HepG2 (cell line): ENCODE data around the gene ZBTB45. TPM values are rescaled to one million over a fixed set of nuclear protein-coding genes. Genes with fewer than 3 reads are reported as not detected.

ENCODE experiments used
- ARID2 ChIP-seq: sonication (generic); formaldehyde crosslinking; IDR thresholded peaks from 2 replicates; pipeline ENCODE4 v1.8.1; 2022; ENCODE audit warnings: mild to moderate bottlenecking, missing genetic modification reagents, borderline replicate concordance
- HNF4A ChIP-seq: sonication (generic); formaldehyde crosslinking; IDR thresholded peaks from 2 replicates; pipeline ENCODE4 v1.4.0; 2020; ENCODE audit warnings: missing genetic modification reagents
- MTA3 ChIP-seq: sonication (generic); formaldehyde crosslinking; IDR thresholded peaks from 2 replicates; pipeline ENCODE4 v1.4.0; 2020; ENCODE audit warnings: missing genetic modification reagents
- NCOA5 ChIP-seq: sonication (generic); formaldehyde crosslinking; IDR thresholded peaks from 2 replicates; pipeline ENCODE4 v1.4.0; 2020; ENCODE audit warnings: missing genetic modification reagents
- PLSCR1 ChIP-seq: sonication (generic); formaldehyde crosslinking; IDR thresholded peaks from 2 replicates; pipeline ENCODE4 v1.5.0; 2020; ENCODE audit warnings: missing genetic modification reagents, mild to moderate bottlenecking, borderline replicate concordance
- PRDM15 ChIP-seq: sonication (generic); formaldehyde crosslinking; IDR thresholded peaks from 2 replicates; pipeline ENCODE4 v1.4.0; 2020; ENCODE audit warnings: missing genetic modification reagents
- TAF1 ChIP-seq: sonication (generic); formaldehyde crosslinking; IDR thresholded peaks from 2 replicates; pipeline ENCODE4 v1.4.0; 2020; ENCODE audit warnings: missing genetic modification reagents
- TARDBP ChIP-seq: sonication (generic); formaldehyde crosslinking; IDR thresholded peaks from 2 replicates; pipeline ENCODE4 v1.8.0; 2022; ENCODE audit warnings: mild to moderate bottlenecking, missing genetic modification reagents
- ZBTB2 ChIP-seq: sonication (generic); formaldehyde crosslinking; IDR thresholded peaks from 2 replicates; pipeline ENCODE4 v1.8.0; 2022; ENCODE audit warnings: low read depth, missing genetic modification reagents
- ZNF607 ChIP-seq: sonication (generic); formaldehyde crosslinking; IDR thresholded peaks from 2 replicates; pipeline ENCODE4 v1.5.1; 2020; ENCODE audit warnings: missing genetic modification reagents, mild to moderate bottlenecking, borderline replicate concordance
- ZNF724P ChIP-seq: sonication (generic); formaldehyde crosslinking; IDR thresholded peaks from 2 replicates; pipeline ENCODE4 v1.8.0; 2022; ENCODE audit warnings: missing genetic modification reagents, borderline replicate concordance
- ZNF83 ChIP-seq: sonication (generic); formaldehyde crosslinking; IDR thresholded peaks from 2 replicates; pipeline ENCODE4 v1.4.0; 2020; ENCODE audit warnings: missing genetic modification reagents, mild to moderate bottlenecking, borderline replicate concordance
- polyA plus RNA-seq, 8 experiments: library from polyadenylated mRNA; depleted of rRNA in 3 of 8; stranded (reverse) in 7 of 8; unstranded in 1 of 8; fragments of >200 nt; fragmentation: Illumina TruSeq in 4 of 8; extraction: Trizol in 4 of 8; gene quantifications; 2 replicates each; pipeline versions ENCODE4 v1.2.1 to v1.2.3, GENCODE V29; 2011 to 2016; ENCODE audit warnings: low read depth in 4 of 8, missing spikeins in 1 of 8, mixed read lengths in 1 of 8; ENCODE audit not compliant: insufficient read depth in 1 of 8
- total RNA-seq, 5 experiments: library from RNA; depleted of rRNA; stranded (reverse); fragments of >200 nt; fragmentation: Illumina TruSeq; extraction: Trizol; gene quantifications; 2 replicates each; pipeline ENCODE4 v1.2.3, GENCODE V29; 2016; ENCODE audit warnings: low read depth in 1 of 5
- TF ChIP-seq, protein P1 (sequence below): sonication (generic); formaldehyde crosslinking; IDR thresholded peaks from 2 replicates; pipeline ENCODE4 v1.8.0; 2023; ENCODE audit warnings: mild to moderate bottlenecking, missing genetic modification reagents
- TF ChIP-seq, protein P2 (sequence below), 2 experiments: sonication (generic) in 1 of 2; formaldehyde crosslinking in 1 of 2; IDR thresholded peaks; 2 replicates each; pipeline versions ENCODE4 v1.6.1 to v1.9.0; 2014 to 2022; ENCODE audit warnings: antibody characterized with exemption in 1 of 2, borderline replicate concordance in 1 of 2, inconsistent platforms in 1 of 2, low read depth in 1 of 2, missing genetic modification reagents in 1 of 2

Gene ZBTB45
- total and polyA plus RNA-seq, 2 of the 13 experiments (the other 11 are each of a cell fraction or from before 2014, with no cell fraction given): 3.0 to 3.7 TPM

DNA sequence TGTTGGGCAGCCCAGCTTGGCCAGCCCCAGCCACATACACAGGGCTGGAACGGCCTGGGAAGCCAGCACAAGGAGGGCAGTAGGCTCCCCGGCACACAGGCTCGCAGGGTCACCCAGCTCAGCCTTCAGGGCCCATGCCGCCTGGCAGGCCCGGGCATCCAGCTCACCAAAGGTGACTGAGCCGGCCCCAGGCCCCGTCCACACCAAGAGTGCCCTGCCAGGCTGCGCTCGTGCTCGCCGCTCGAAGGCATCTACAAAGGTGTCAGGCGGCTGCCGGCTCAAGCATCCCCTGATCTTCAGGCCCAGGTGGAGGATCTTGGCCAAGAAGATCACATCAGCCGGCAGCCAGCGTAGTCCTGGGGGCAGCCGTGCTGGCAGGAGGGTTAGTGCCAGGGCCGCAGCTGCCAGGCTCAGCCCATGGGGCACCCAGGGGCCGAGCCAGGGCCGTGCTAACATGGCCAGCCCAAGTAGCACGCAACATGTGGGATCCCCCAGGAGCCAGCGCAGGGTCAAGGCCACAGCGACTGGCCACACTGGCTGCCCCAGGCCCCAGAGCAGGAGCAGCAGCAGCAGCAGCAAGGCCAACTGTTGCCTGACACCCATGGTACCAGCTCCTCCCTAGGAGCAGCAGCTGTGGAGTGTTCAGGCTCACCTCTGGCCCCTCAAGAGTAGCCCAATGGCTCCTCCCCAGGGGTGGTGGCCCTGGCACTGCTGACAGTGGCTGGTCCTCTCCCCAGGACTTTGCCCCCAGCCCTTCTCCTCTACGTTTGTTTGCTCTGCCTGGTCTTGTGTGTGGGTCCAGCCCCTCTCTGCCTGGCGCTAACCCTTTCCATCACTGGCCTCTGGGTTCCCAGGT is 8.0 kb downstream of the ZBTB45 start, which contains the start of gene SLC27A5 (continued):
- TF ChIP-seq PRDM15 (no peak), ZNF83 (CRISPR knock-in tag) (no peak), ZNF607 (CRISPR knock-in tag) (no peak), ARID2 (CRISPR knock-in tag) (no peak), MTA3 (no peak), HNF4A (CRISPR knock-in tag) (peak; percentile 94), ZNF724P (CRISPR knock-in tag) (no peak), PLSCR1 (CRISPR knock-in tag) (no peak), TAF1 (CRISPR knock-in tag) (peak; percentile 70; the same call in 1 of the 2 replicates), ZBTB2 (CRISPR knock-in tag) (no peak), NCOA5 (CRISPR knock-in tag) (no peak), TARDBP (CRISPR knock-in tag) (peak; percentile 50; the same call in 1 of the 2 replicates)
- TF ChIP-seq, protein P1, sequence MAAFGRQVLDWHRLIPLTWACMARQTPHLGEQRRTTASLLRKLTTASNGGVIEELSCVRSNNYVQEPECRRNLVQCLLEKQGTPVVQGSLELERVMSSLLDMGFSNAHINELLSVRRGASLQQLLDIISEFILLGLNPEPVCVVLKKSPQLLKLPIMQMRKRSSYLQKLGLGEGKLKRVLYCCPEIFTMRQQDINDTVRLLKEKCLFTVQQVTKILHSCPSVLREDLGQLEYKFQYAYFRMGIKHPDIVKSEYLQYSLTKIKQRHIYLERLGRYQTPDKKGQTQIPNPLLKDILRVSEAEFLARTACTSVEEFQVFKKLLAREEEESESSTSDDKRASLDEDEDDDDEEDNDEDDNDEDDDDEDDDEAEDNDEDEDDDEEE (CRISPR knock-in tag): 0 out of 2 replicates have a peak, but pooled peaks have one; percentile 66
- TF ChIP-seq, protein P2, sequence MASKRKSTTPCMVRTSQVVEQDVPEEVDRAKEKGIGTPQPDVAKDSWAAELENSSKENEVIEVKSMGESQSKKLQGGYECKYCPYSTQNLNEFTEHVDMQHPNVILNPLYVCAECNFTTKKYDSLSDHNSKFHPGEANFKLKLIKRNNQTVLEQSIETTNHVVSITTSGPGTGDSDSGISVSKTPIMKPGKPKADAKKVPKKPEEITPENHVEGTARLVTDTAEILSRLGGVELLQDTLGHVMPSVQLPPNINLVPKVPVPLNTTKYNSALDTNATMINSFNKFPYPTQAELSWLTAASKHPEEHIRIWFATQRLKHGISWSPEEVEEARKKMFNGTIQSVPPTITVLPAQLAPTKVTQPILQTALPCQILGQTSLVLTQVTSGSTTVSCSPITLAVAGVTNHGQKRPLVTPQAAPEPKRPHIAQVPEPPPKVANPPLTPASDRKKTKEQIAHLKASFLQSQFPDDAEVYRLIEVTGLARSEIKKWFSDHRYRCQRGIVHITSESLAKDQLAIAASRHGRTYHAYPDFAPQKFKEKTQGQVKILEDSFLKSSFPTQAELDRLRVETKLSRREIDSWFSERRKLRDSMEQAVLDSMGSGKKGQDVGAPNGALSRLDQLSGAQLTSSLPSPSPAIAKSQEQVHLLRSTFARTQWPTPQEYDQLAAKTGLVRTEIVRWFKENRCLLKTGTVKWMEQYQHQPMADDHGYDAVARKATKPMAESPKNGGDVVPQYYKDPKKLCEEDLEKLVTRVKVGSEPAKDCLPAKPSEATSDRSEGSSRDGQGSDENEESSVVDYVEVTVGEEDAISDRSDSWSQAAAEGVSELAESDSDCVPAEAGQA (IDR thresholded peaks at IDR 0.05; ENCODE audit: low read depth): no peak
- TF ChIP-seq, protein P2 (CRISPR knock-in tag; IDR thresholded peaks at IDR 0.05; ENCODE audit: borderline replicate concordance): no peak
